ENCODE data around the gene AMMECR1.

Gene AMMECR1

DNA sequence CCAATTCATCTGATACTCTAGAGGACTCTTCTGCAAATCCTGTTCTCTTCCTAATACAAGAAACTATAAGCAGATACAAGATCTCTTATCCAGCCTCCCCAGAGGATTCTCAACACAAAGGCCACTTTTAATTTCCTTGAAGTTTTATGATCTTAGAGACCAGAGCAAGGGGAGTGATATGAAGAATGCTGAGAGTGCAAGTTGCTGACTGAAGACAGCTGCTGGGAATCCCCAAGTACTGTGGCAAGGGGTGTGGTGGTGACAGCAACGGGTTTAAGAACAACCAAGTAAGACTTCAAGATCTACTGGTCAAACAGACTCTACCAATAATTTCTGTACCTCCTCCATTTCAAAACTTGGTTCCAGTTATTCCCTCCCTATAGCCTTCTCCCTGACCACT is 7.0 kb downstream of the AMMECR1 start:
- DNase-seq, result no peak

DNA sequence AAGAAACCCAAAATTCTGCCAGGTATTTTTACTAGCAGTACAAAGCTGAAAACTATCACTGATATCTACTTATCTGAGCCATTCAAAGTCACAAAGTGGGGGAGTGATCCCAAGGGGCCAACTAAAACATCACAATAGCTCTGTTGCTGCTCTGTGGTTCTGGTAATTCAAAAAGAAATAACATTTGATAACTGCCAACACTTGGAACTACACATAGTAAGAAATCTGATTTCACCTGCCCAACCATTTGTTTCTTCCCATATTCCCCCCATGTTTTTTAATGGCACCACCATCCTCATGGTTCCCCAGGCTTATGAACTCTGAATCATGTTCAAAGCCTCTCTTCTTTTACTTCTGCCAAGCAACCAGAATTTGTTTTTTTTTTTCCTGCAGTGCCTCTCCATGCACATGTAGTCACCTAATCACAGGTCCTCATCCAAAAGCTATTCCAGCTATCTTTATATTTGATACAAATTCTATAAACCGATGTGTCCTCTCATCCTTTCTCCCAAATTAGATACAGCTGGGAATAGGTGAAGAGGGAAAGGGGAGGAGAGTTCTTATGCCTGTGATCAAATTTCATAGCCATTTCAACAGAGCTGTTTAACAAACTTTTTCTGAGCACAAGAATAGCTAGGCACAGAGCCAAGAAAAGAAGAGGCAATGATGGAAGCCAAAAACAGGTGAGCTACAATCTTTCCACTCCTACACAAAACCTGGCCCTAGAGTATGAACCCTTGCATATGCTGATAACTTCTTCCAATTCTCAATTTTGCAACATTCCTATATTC is 7.7 kb downstream of the AMMECR1 start:
- no peak for DNase-seq

GRCh38 chrX:110308220-110308619 is 9.7 kb downstream of the AMMECR1 start:
- no peak for DNase-seq

DNA sequence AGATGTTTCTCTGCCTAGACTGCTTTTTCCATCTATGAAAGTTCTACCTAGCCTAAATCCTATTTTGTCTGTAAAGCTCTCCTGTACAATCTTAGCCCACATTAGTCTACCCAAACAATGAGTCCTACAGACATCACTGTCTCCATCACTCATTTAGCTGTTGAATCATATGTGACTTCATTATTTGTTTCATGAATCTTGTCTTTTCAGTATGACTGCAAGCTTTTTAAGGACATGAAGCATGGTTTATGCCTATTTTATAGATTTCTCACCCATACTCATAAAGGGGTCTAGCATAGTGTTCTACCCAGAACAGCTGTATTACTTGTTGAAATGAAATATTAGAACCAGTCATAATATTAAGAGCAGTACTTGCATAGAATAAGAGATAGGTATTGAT is 13.0 kb downstream of the AMMECR1 start:
- no peak for DNase-seq

DNA sequence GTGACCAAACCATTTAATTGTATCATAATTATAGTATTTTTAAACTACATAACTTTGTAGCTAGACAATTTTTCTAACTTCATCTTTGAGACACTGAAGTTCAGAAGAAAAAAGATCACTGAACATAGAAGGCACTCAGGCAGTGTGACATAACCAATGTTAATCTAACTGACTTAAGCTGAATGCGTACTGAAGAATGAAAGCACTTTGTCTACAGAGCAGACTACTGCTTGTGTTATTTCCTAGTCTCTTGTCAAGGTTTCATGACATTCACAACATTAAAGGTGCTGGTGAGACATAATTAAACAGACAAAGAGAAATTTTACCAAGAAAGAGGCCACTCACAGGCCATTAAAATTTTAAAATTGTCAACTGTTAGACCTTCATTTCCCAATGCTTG is 13.5 kb downstream of the AMMECR1 start:
- no peak for DNase-seq

DNA sequence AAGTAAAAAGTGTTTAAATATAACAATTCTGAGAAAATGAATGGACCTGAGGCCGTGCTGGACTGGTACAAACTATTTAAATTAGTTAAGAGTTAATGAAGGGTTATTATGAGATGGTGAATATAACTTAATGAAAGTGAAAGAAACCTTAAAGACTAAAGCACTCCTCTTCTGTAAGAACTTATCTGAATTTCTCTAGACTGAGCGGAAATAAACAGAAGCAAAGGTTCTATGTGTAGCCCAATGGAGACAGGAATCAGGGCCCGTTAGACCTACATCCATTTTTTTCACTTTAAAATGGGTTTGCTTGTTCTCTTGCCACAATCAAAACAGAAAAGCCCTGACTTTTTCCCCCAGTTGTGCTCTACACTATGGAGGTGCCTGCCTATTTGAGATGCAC is 14.9 kb downstream of the AMMECR1 start:
- DNase-seq, result no peak

GRCh38 chrX:110301194-110301593 is 16.7 kb downstream of the AMMECR1 start:
- DNase-seq, result no peak

- no peak for DNase-seq
These were observed 23.8 kb downstream of the AMMECR1 start for GRCh38 chrX:110294087-110294486.

DNA sequence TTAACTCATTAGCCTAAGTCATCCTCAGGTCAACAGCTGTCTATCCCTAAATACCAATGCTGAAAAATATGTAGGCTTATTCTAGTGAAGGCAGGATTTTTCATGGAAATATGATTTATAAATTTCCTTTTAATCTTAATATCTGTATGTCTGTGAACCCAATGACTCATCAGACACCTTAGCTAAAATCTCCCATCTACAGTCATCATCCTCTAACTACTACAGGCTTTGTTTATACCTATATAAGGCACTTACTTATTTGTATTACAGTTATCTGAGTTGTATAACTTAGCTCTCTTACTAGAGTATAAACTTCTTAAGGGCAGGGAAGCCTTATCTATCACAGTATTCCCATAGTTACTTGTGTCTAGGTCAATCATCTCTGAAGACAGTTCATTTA is 24.2 kb downstream of the AMMECR1 start:
- no peak for DNase-seq

GRCh38 chrX:110287605-110288004 is 30.3 kb downstream of the AMMECR1 start:
- no peak for DNase-seq

GRCh38 chrX:110286106-110286505 is 31.8 kb downstream of the AMMECR1 start:
- DNase-seq, result no peak

DNA sequence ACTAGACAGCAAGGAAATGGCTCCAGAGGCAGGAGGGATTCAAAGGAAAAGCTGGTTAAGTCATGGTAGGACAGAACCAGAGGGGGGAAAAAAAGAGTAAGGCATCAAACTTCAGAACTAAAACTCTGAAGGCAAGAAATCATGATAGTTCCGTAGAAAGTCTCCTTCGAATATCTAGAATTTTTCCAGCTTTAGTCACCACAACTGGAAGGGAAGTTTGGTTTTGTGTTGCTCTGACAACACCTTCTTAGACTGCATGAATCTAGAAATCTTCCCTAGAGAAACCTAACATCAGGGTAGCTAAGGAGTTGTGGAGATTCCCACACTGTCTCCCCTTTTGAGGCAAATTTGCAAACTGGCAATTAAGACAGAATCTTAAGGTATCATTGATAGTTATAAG is 33.7 kb downstream of the AMMECR1 start:
- no peak for DNase-seq

DNA sequence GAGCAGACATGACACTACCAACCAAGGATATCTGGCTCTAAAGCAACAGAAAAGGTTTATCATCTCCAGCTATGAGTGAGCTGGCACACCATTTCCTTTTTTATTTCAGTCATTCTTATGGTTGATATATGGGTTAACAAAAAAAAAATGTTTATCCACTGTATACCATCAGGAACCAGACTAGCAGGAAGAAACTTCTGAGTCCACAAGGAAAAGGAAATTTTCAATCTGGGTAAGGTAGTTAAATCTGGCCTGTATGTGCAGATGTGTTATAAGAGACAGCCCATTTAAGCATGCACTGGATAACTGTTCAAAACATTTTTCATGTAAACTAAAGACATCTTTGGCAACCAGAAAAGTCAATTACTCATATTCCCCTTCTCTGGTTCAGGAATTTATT is 35.0 kb downstream of the AMMECR1 start:
- DNase-seq, result no peak

DNA sequence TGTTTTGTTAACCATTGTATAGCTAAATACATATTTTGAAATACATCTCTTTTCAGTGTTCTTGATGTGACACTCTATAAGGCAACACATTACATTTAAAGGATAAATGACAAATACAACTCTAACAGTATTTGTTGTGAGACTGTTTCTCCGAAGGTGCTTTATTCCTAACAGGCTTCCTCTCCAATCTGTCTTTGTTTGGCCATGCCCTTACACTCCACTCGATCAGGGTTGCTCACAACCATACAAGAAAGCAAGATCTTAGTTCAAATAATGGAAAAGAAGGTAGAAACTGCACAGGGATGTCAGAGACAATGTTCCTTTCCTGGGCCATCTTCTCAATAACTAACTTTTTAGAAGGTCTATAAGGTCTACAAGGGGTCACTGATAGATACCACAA is 36.5 kb downstream of the AMMECR1 start:
- no peak for DNase-seq

GRCh38 chrX:110280954-110281353 is 36.9 kb downstream of the AMMECR1 start:
- no peak for DNase-seq

DNA sequence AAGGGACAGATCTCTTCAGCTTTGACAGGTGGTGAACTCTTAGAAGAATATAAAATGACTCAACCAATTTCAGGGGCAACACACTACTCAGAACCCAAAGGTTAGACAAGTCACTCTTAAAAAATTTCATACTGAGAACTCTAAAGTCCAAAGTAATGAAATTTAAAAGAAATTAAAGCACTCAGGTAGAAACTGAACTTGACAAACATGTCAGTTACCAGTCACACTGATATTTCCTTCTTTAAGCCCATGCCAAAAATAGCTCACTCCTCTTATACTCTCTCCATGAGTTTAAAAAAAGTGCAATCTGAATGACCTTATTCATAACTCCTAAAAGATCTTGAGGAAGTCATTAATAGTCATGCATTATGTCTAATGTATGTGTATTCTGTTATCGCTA is 40.3 kb downstream of the AMMECR1 start:
- no peak for DNase-seq

DNA sequence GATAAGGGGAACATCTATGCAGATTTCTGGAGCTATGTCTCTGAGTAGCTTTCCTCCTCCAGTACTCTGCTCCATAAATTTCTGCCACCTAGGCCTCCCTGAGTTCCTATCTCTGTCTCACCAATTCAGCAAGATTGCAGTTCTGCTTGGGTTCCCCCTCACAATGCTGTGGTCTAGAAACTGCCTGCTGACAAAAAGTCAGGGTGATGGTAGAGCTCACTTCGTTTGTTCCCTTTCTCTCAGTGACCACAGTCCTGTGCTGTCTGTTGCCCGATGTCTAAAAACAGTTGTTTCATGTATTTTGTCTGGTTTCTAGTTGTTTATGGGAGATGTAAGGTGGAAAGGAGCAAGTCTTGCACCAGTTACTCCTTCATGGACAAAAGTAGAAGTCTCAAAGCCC is 41.1 kb downstream of the AMMECR1 start:
- no peak for DNase-seq

- DNase-seq, result no peak
These were observed 49.0 kb downstream of the AMMECR1 start for GRCh38 chrX:110268886-110269285.

GRCh38 chrX:110268395-110268794 is 49.5 kb downstream of the AMMECR1 start:
- DNase-seq, result no peak

- DNase-seq, result no peak
These were observed 50.0 kb downstream of the AMMECR1 start for GRCh38 chrX:110267874-110268273.

GRCh38 chrX:110265661-110266060 is 52.2 kb downstream of the AMMECR1 start:
- no peak for DNase-seq

GRCh38 chrX:110259117-110259516 is 58.8 kb downstream of the AMMECR1 start:
- DNase-seq, result no peak

DNA sequence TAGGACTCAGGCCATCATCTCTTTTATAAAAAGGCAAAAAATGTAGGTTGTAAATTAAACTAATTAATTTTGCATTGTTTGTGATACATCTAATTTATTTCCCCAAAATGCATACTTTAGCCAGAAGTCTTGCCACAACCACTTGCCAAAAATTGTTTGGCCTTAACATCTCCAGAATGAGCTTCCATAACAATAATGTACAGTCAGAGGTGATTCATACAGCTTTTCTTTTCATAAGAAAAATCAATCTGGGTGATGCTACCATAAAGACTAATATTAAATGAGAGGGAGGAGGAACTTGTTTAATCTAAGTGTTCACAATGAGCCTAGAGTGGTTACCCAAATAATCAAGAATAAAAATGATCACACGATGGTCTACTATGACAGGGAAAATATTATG is 59.3 kb downstream of the AMMECR1 start:
- DNase-seq, result no peak

DNA sequence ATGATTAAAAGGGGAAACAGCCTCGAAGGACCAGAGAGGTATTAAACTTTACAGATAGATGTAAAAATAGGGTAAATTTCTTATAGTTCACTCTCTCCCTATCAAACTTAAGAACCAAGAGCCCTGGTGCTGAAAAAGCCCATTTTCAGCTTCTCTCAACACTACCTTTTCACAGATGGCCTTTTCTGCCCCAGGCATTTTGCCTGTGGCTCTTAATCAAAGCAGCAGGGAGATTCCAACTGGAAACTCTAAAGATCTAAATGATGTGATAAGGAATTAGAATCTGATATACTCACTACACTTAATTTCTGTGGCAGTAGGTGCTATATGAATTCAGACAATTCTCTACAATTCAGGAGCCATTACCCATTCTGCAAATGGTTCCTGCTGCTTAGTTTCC is 60.0 kb downstream of the AMMECR1 start:
- DNase-seq, result no peak

DNA sequence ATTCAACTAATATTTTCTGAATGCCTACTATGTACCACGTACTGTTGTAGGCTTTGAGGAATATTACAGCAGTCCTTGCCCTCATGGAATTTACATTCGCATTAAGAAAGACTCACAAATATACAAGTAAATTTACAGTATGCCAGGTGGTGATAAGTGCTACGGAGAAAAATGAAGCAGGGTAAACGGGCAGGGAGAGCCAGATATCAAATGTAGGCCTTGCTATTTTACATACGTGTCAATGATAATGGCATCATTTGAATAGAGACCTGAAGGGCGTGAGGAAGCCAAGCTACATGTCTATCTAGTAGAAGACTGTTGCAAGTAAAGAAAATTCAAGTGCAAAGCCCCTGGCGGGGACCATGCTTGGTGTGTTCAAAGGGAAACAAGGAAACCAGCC is 65.2 kb downstream of the AMMECR1 start:
- DNase-seq, result no peak
